GM12872 (cell line): Measurements from ENCODE around the gene ECM2.

ENCODE experiments used
- TF ChIP-seq, protein P1 (sequence below): IDR thresholded peaks from 3 replicates; pipeline ENCODE4 v1.5.1; 2011; ENCODE audit warnings: low read depth, mild to moderate bottlenecking, low read length, moderate library complexity; ENCODE audit not compliant: insufficient read depth

ECM2 gene

DNA sequence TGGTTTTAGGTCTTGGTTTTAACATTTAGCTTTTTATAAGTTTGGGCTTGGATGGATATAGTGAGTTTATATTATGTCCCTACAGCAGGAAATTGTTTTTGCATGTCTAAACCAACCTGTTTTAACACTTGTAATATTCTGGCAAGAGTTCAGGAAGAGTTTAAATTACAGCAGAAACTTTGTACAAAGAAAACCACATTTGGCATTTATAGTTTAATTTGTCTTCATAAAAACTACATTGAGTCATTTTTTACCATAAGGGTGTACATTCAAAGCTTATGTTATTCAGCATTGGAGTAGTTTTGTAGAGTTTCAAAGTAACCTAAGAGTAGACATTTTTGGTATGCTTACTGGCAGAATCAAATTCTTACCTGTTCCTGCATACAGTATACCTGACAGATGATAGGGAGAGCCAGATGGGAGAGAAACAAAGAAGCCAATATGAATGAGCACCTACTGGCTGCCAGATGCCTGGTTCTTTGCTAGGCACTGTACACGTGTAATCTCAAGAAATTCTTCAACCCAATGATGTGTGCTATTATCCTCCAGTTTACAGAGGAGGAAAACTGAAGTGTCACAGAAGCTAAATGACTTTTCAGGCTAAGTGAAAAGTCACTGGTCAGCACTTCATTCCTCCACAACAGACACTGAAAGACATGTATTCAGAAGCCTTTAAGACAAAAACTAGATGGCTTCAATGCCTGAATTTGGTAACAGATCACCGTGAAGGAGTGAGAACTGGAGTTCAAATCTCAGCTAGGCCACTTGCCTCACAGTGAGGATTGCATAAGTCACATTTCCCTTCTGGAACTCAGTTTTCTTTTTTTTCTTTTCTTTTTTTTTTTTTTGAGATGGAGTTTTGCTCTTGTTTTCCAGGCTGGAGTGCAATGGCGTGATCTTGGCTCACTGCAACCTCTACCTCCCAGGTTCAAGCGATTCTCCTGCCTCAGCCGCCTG lies 25.9 kb upstream of the ECM2 start:
- TF ChIP-seq, protein P1, sequence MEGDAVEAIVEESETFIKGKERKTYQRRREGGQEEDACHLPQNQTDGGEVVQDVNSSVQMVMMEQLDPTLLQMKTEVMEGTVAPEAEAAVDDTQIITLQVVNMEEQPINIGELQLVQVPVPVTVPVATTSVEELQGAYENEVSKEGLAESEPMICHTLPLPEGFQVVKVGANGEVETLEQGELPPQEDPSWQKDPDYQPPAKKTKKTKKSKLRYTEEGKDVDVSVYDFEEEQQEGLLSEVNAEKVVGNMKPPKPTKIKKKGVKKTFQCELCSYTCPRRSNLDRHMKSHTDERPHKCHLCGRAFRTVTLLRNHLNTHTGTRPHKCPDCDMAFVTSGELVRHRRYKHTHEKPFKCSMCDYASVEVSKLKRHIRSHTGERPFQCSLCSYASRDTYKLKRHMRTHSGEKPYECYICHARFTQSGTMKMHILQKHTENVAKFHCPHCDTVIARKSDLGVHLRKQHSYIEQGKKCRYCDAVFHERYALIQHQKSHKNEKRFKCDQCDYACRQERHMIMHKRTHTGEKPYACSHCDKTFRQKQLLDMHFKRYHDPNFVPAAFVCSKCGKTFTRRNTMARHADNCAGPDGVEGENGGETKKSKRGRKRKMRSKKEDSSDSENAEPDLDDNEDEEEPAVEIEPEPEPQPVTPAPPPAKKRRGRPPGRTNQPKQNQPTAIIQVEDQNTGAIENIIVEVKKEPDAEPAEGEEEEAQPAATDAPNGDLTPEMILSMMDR: no peak

DNA sequence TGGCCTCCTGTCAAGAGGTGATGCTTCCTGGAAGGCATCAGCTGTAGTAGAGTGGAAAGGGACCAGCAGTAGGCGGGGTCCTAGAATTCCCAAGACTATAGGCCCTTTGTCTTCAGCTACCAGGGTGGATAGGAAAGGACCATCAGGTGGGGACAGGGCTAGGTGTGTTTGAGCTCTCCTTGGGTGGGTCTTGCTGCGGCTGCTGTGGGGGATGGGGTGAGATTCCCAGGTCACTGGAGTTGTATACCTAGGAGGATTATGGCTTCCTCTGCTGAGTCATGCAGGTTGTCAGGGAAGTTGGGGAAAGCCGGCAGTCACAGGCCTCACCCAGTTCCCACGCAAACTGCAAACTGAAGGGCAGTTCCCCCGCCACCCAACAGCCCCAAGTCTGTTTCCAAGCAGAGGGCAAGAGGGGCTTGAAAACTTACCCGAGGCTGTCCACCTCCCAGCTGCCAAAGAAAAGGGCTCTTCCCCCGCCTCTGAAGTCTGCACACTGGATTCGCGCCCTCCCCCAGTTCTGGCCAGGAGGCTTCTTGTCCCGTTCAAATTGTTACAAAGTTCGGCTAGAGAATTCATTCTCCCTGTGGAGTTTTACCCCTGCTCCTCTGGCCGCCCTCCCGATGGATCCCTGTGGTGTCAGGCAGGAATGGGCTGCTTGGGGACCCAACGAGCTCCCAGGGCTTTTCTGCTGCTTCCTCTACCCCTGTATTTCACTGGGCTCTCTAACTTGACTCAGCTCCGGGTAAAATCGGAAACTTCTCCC lies 23.0 kb upstream of the ECM2 start:
- TF ChIP-seq, protein P1: no peak

DNA sequence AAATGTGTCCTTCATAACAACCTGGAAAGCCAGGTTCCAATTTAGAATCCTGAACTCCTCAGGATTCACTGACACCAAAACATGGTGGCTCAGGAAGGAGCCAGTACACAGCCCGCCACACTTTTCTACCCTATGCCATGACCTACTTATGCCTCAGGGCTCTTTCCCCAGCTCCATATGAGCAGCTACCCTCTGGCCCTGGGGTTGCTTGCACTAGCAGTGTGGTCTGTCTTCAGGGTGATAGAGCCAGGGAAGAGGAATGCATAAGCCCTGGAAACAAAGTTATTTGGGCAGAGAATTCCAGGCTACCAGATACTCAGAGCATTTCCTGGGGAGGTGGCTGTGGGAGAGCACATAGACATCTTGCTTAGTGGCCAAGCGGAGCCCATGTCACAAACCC lies 15.0 kb upstream of the ECM2 start:
- TF ChIP-seq, protein P1: no peak

DNA sequence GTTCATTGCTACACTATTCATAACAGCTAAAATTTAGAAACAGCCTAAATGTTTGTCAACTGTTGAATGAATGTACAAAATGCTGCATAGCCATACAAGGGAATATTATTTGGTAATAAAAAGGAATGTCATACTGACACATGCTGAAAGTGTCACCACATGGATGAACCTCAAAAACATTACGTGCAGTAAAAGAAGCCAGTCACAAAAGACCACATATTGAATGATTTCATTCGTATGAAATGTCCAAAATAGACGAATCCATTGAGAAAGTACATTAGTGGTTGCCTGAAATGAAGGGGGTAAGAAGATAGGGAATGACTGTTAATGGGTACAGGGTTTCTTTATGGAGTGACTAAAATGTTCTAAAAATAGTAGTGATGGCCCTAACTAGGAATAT lies 11.6 kb upstream of the ECM2 start:
- TF ChIP-seq, protein P1: no peak

DNA sequence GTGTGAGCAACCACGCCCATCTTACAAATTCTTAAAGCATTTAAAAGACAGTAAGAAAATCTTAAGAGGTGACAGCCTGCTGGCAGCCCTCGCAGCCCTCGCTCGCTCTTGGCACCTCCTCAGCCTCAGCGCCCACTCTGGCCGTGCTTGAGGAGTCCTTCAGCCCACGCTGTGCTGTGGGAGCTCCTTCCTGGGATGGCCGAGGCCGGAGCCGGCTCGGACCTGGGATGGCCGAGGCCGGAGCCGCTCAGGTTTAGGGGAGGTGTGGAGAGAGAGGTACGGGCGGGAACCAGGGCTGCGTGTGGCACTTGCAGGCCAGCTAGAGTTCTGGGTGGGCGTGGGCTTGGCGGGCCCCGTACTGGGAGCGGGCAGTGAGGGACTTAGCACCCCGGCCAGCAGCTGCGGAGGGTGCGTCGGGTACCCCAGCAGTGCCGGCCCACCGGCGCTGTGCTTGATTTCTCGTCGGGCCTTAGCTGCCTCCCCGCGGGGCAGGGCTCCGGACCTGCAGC lies 9.3 kb upstream of the ECM2 start:
- TF ChIP-seq, protein P1: no peak

DNA sequence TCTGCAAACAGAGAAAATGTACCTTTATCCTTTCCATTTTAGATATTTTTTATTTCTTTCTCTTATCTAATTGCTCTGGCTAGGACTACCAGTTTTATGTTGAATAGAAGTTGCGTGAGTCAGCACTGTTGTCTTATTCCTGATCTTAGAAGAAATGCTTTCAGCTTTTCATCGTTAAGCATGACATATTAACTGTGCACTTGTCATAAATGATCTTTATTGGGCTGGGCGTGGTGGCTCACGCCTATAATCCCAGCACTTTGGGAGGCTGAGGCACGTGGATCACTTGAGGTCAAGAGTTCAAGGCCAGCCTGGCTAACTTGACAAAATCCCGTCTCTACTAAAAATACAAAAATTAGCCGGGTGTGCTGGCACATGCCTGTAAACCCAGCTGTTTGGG lies 8.2 kb upstream of the ECM2 start:
- TF ChIP-seq, protein P1: no peak

DNA sequence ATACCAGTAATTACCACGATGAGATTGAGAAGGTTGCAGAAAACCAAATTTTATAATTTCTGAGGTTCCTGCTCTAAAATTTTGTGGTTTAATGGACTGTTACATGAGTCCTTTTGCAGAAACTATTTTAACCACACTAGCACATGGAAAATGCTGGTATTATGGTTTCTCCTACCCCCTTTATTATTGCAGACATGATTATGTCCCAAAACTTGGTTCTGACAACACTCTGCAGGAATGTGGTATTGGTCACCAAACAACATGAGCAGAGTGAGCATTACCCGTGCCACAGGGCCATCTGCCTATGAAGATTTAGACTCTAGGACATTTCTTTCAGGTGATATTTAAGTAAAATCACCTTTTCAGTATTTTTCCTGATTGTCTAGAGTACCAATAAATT lies 2.8 kb upstream of the ECM2 start:
- TF ChIP-seq, protein P1: no peak
